Mucosa of descending colon (tissue), 3 donors: ENCODE results near the gene KCND3. TPM values are rescaled to one million over a fixed set of nuclear protein-coding genes. Genes with fewer than 3 reads are reported as not detected.
A peak's percentile ranks its signal among the peaks of the same experiment; 100 is the strongest.

Experiments
- ATAC-seq: fragments of 200-7000 bp; cut with Tn5 transposase; one replicate; pipeline ENCODE4 v1.9.1; 2020; ENCODE audit warnings: mild to moderate bottlenecking, moderate library complexity
- DNase-seq, 3 donors: peaks; one replicate each; pipeline ENCODE4 v3.0.0-alpha.2; 2020
- H3K36me3 ChIP-seq: fragments of 200-600 bp; one replicate; pipeline ENCODE4 v1.8.0; 2021; ENCODE audit warnings: low read depth, mild to moderate bottlenecking
- H3K4me1 ChIP-seq: fragments of 200-600 bp; one replicate; pipeline ENCODE4 v1.8.0; 2021; ENCODE audit warnings: low read depth, mild to moderate bottlenecking
- H3K4me3 ChIP-seq: fragments of 200-600 bp; one replicate; pipeline ENCODE4 v1.8.0; 2021; ENCODE audit warnings: mild to moderate bottlenecking
- H3K9me3 ChIP-seq: fragments of 200-600 bp; one replicate; pipeline ENCODE4 v1.8.0; 2021; ENCODE audit warnings: mild to moderate bottlenecking
- intact Hi-C, 2 donors: fragments of 100-400 bp; cut with DNase I in 1 of 2; cut with micrococcal nuclease in 1 of 2; formaldehyde crosslinking; loops; one replicate each; pipeline versions ENCODE4 v1.11.0 to v1.11.1; 2022; cut with DNase I, micrococcal nuclease
- total RNA-seq, 3 donors: library from RNA; stranded (reverse); fragmentation: NEBNext Ultra II Directional in 2 of 3; extraction: Animal tissue kit (Norgen Biotek cat#: 25700) in 2 of 3; gene quantifications; one replicate each; pipeline versions ENCODE4 v1.2.1 to v1.2.4, GENCODE V29; 2021 to 2023
- TF ChIP-seq, protein P1 (sequence below): fragments of 200-600 bp; IDR thresholded peaks from one replicate; pipeline ENCODE4 v1.8.0; 2022; ENCODE audit warnings: antibody characterized with exemption, mild to moderate bottlenecking
- donor health status: DM: no; HTN: no; CAD: no; lungs with moderate emphysema.
- donor health status: DM: no; HTN: no; CAD: no.
- donor health status: DM: no; HTN: yes; CAD: no.

KCND3 gene
- total RNA-seq, 3 donors from 2014 or later, result 1.2 to 10.3 (median 5.5) TPM

GRCh38 chr1:111733183-111733991 lies 256.1 kb downstream of the KCND3 start:
- peak in 1 of 3 donors; percentile 15 for DNase-seq

GRCh38 chr1:111732718-111733117 lies 256.8 kb downstream of the KCND3 start:
- no peaks in the 10 kb centered on the region for H3K4me1 ChIP-seq
- intact Hi-C loops, result no loop called here
- H3K36me3 ChIP-seq, result no peaks in the 10 kb centered on the region
- ATAC-seq (no peak), DNase-seq (no peak)
- no peak overlapping the region for H3K4me3 ChIP-seq
- TF ChIP-seq, protein P1, sequence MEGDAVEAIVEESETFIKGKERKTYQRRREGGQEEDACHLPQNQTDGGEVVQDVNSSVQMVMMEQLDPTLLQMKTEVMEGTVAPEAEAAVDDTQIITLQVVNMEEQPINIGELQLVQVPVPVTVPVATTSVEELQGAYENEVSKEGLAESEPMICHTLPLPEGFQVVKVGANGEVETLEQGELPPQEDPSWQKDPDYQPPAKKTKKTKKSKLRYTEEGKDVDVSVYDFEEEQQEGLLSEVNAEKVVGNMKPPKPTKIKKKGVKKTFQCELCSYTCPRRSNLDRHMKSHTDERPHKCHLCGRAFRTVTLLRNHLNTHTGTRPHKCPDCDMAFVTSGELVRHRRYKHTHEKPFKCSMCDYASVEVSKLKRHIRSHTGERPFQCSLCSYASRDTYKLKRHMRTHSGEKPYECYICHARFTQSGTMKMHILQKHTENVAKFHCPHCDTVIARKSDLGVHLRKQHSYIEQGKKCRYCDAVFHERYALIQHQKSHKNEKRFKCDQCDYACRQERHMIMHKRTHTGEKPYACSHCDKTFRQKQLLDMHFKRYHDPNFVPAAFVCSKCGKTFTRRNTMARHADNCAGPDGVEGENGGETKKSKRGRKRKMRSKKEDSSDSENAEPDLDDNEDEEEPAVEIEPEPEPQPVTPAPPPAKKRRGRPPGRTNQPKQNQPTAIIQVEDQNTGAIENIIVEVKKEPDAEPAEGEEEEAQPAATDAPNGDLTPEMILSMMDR, result no peak
- no peaks in the 10 kb centered on the region for H3K9me3 ChIP-seq

More at GRCh38 chr1:111733183-111733991, 256.1 kb downstream of the KCND3 start:
- intact Hi-C loops, result no loop called here
- ATAC-seq, result peak; percentile 80
- TF ChIP-seq, protein P1, result no peak
- Histone ChIP-seq H3K9me3 (no peaks in the 10 kb centered on the region), H3K4me1 (no peaks in the 10 kb centered on the region), H3K4me3 (no peak overlapping the region), H3K36me3 (no peaks in the 10 kb centered on the region)

DNA sequence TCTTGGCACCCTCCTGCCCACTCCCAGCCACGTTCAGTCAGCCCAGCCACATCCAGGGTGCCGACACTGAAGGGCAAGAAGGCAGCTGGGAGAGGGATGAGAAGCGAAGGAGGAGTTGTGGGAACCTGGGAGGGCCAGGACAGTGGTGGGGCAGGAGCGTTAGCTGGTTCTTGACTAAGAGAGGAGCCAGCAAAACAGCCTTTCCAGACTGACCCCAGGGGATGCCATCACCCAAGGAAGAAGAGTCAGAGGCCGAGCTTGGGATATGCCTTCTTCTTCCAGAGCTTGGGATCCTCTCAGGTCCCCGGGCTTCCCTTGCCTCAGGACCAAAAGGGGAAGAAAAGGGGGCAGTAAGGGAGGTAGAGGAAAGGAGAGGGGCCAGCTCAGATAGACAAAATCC lies 257.5 kb downstream of the KCND3 start:
- TF ChIP-seq, protein P1, result no peak

GRCh38 chr1:111730706-111731105 lies 258.8 kb downstream of the KCND3 start:
- DNase-seq (no peak), ATAC-seq (no peak)
- Histone ChIP-seq H3K4me3 (no peak overlapping the region), H3K36me3 (no peaks in the 10 kb centered on the region), H3K4me1 (no peaks in the 10 kb centered on the region), H3K9me3 (no peaks in the 10 kb centered on the region)
- TF ChIP-seq, protein P1, result no peak
- intact Hi-C loops, result no loop called here

More for the DNA sequence above, 257.5 kb downstream of the KCND3 start:
- Histone ChIP-seq H3K4me1 (no peaks in the 10 kb centered on the region), H3K4me3 (no peak overlapping the region), H3K36me3 (no peaks in the 10 kb centered on the region), H3K9me3 (no peaks in the 10 kb centered on the region)
- intact Hi-C loops, result no loop called here
- ATAC-seq (no peak), DNase-seq (no peak)

GRCh38 chr1:111729946-111730681 lies 259.4 kb downstream of the KCND3 start:
- Histone ChIP-seq H3K36me3 (no peaks in the 10 kb centered on the region), H3K4me1 (no peaks in the 10 kb centered on the region), H3K9me3 (no peaks in the 10 kb centered on the region), H3K4me3 (no peak overlapping the region)
- intact Hi-C loops, result no loop called here
- TF ChIP-seq, protein P1, result no peak
- DNase-seq, result no peak
- no peak for ATAC-seq
